ENCODE data around the gene HLA-C.
"Not testable (repeated sequence)": the region's sequence is repeated elsewhere in the genome, so short reads cannot be mapped to it uniquely, and the experiment has no call there.

Gene HLA-C

GRCh38 chr6:31268836-31269235 is 3.1 kb downstream of the HLA-C start:
- DNase-seq: no peak

GRCh38 chr6:31268369-31268765 is 3.5 kb downstream of the HLA-C start:
- no peak for DNase-seq

GRCh38 chr6:31267651-31268368 is 4.1 kb downstream of the HLA-C start:
- no peak for DNase-seq

- no peak for DNase-seq
These were observed 5.1 kb downstream of the HLA-C start for GRCh38 chr6:31266567-31267360.

GRCh38 chr6:31265926-31266325 is 6.0 kb downstream of the HLA-C start:
- no peak for DNase-seq

- DNase-seq: not testable (repeated sequence)
These were observed 8.5 kb downstream of the HLA-C start for GRCh38 chr6:31263346-31263933.

- not testable (repeated sequence) for DNase-seq
These were observed 11.9 kb downstream of the HLA-C start for GRCh38 chr6:31259995-31260394.

- no peak for DNase-seq
These were observed 19.3 kb downstream of the HLA-C start for GRCh38 chr6:31252625-31253024.

GRCh38 chr6:31251261-31251660 is 20.6 kb downstream of the HLA-C start:
- no peak for DNase-seq

GRCh38 chr6:31249184-31249583 is 22.7 kb downstream of the HLA-C start:
- DNase-seq: no peak

- DNase-seq: no peak
These were observed 24.1 kb downstream of the HLA-C start for GRCh38 chr6:31247813-31248212.

GRCh38 chr6:31246051-31246521 is 25.8 kb downstream of the HLA-C start:
- DNase-seq: no peak

- no peak for DNase-seq
These were observed 28.4 kb downstream of the HLA-C start for GRCh38 chr6:31243508-31243907.

GRCh38 chr6:31239854-31240253 is 32.0 kb downstream of the HLA-C start:
- no peak for DNase-seq

- DNase-seq: not testable (repeated sequence)
These were observed 37.8 kb downstream of the HLA-C start for GRCh38 chr6:31234101-31234500.

GRCh38 chr6:31228476-31228875 is 43.4 kb downstream of the HLA-C start:
- no peak for DNase-seq

GRCh38 chr6:31227143-31227542 is 44.7 kb downstream of the HLA-C start:
- no peak for DNase-seq

GRCh38 chr6:31225735-31226134 is 46.2 kb downstream of the HLA-C start:
- DNase-seq: no peak

- DNase-seq: no peak
These were observed 49.4 kb downstream of the HLA-C start for GRCh38 chr6:31222496-31222895.
